SK-N-SH (cell line): ENCODE data around the gene GNPTAB.
"Not testable (repeated sequence)": the region's sequence is repeated elsewhere in the genome, so short reads cannot be mapped to it uniquely, and the experiment has no call there.

ENCODE experiments used
- CTCF ChIP-seq: fragments of 200-600 bp; sonication (generic); IDR thresholded peaks from 2 replicates; pipeline ENCODE4 v1.6.1; 2017; ENCODE audit warnings: antibody characterized with exemption, mild to moderate bottlenecking, moderate library complexity
- ELF1 ChIP-seq: IDR thresholded peaks from 2 replicates; pipeline ENCODE4 v1.4.0; 2012
- EP300 ChIP-seq, 2 experiments: IDR thresholded peaks; 2 replicates each; pipeline versions ENCODE4 v1.4.0 to v1.6.1; 2012; ENCODE audit warnings: borderline replicate concordance in 1 of 2, low read depth in 1 of 2, low read length in 1 of 2
- FOXM1 ChIP-seq: IDR thresholded peaks from 2 replicates; pipeline ENCODE4 v1.4.0; 2012; ENCODE audit warnings: low read depth, mild to moderate bottlenecking
- JUND ChIP-seq: IDR thresholded peaks from 2 replicates; pipeline ENCODE4 v1.4.0; 2012
- MAX ChIP-seq: IDR thresholded peaks from 2 replicates; pipeline ENCODE4 v1.4.0; 2012; ENCODE audit warnings: low read depth
- MXI1 ChIP-seq: IDR thresholded peaks from 2 replicates; pipeline ENCODE4 v1.6.1; 2012; ENCODE audit warnings: mild to moderate bottlenecking, low read depth, low read length, improper control_type of control experiment
- POLR2AphosphoS5 ChIP-seq: IDR thresholded peaks from 2 replicates; pipeline ENCODE4 v1.6.1; 2012; ENCODE audit warnings: low read depth, low read length
- REST ChIP-seq: IDR thresholded peaks from 2 replicates; pipeline ENCODE4 v1.6.1; 2012; ENCODE audit warnings: mild to moderate bottlenecking, low read depth, low read length, moderate library complexity
- RFX5 ChIP-seq: IDR thresholded peaks from 2 replicates; pipeline ENCODE4 v1.6.1; 2012; ENCODE audit warnings: mild to moderate bottlenecking, improper control_type of control experiment, low read length
- USF2 ChIP-seq: fragments of 150-350 bp; IDR thresholded peaks from 2 replicates; pipeline ENCODE4 v1.6.1; 2017; ENCODE audit warnings: antibody characterized with exemption, low read length, low read depth, borderline replicate concordance
- YY1 ChIP-seq: IDR thresholded peaks from 2 replicates; pipeline ENCODE4 v1.4.0; 2012; ENCODE audit warnings: low read depth, mild to moderate bottlenecking
- ZBTB33 ChIP-seq: IDR thresholded peaks from 2 replicates; pipeline ENCODE4 v1.4.0; 2012; ENCODE audit warnings: low read depth, borderline replicate concordance

- not testable (repeated sequence) for TF ChIP-seq CTCF; REST; EP300 (IDR thresholded peaks at IDR 0.05; ENCODE audit: borderline replicate concordance in 1 of 2, low read depth in 1 of 2, low read length in 1 of 2); USF2; POLR2AphosphoS5; FOXM1; YY1; JUND; RFX5; ZBTB33; MXI1; ELF1; MAX
Observed at GRCh38 chr12:101867619-101868018, 36.9 kb upstream of the GNPTAB start.
